GM21723 (cell line): ENCODE results near the gene EWSR1.
"Not testable (repeated sequence)": the region's sequence is repeated elsewhere in the genome, so short reads cannot be mapped to it uniquely, and the experiment has no call there.

Experiments used
- ATAC-seq: cut with Tn5 transposase; IDR thresholded peaks from one replicate; pipeline ENCODE4 v1.9.1; 2021; ENCODE audit warnings: mild to moderate bottlenecking, moderate library complexity; ENCODE audit not compliant: unreplicated experiment

Gene EWSR1

DNA sequence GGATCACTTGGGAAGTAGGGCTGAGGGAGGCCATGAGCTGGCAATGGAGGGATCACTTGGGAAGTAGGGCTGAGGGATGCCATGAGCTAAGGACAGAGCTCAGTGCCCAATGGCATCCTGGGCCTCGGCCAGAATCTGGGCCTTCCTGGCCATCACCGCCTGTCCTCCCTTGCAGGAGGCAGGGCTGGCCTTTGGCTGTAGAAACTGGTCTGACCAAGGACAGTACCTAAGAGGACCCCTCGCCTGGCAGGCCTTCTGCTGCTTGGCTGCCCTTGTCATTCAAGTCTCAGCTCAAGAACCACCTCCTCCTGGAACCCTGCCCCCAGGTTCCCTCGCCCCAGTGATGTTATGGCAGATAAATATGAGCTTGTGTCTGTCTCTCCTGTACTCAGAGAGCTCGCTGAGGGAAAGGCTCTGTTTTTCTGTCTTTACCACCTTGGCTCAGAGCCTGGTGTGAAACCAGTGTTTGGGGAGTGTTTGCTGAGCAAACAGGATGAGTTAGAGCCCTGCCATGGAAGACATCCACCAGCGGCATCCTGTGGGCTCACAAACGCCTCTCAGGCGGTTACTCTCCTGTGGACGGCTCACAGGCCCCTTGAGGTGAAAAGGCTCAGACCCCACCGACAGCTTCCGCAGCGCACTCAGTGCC, 66.8 kb downstream of the EWSR1 start:
- no peak for ATAC-seq

DNA sequence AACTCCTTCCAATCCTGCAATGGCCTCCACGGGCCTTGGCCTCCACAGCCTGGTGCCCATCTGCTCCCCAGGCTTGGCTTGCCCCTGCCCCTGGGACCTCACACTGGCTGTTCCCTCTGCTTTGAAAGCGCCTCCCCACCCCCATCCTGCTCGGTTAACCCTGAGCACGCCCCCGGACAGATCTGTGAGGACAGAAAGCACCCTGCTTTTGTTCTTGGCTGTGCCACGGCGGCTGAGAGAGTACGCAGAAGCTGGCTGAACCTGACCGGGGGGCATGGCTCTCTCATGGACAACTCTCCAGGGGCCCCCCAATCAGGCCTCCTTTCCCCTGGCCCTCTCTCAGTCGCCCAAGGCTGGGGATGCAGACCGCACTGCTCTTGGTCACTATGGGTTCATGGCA, 67.6 kb downstream of the EWSR1 start:
- ATAC-seq = no peak

DNA sequence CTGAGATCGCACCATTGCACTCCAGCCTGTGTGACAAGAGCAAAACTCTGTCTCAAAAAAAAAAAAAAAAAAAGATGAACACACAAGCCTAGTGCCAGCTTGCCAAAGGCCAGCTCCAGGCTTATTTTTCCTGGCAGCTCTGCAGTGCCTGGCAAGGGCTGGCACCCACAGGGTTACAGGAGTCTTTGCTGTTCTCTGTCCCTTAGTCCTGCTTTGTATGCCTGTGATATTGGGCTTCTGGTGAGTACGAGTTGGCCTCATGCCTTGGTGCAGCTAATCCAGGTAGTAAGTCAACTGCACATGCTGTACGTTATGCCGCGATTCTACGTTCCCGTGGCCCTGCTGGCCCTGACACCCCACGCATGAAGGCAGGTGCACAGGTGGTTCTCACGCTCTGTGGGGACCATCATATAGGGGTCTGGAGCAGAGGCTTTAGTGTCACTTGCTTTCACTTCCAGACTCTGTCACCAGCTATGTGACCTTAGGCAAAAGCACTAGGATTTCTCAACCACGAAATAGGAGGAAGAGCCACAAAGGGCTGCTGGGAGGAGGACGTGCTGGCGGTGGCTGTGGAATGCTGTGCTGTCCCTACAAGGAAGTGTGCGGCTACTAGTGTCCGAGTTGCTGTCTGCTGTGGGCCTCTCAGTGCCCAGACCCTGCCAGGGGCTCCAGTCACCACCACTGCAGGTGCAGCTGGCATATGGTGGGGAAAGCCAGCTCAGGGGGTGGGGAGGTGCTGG, 68.9 kb downstream of the EWSR1 start:
- no peak for ATAC-seq

DNA sequence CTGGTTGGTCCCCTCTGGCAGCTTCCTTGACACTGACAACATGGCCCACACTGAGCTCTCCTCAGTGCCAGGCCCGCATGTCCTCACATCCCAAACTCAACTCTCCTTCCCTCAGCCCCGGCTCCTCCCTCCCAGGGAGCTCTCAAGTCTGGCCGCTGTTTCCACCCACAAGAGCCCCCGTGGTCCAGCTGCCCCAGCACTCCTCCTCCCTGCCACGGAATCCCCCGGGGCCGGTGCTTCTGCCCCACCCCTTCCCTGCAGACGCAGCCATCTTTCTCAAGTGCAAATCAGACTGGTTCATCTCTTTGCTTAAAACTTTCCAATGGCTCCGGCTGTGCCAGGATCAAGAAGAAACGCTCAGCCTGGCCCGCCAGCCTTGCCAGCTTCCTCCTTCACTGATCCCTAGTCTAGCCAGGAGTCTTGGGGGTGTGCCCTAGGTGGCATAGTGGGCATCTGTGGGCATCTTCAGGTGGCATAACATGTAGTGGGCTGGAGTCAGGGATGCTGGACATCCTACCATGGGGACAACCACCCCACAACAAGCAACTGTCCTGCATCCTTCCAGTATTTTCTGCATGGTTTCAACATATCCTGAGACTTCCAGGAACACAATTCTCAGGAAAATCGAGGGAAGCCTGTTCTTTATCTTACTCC, 69.7 kb downstream of the EWSR1 start:
- ATAC-seq = no peak

DNA sequence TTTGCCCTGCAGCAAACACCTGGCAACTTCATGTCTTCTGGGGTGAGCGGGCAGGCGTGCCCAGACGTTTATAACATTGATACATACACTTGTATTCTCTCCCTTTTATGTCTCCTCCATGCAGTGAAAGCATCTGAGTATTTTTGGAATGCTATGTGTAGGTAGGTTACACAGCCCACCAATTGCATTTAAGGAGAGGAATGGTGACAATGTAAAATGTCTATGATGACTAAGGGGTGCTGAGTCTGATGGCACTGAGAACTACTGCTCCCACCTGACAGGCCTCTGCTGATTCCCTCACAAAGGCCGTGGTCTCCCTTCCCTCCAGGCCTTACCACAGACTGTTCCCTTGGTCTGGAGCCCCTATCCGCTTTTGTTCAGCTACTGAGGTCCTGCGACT, 70.3 kb downstream of the EWSR1 start:
- ATAC-seq = no peak

DNA sequence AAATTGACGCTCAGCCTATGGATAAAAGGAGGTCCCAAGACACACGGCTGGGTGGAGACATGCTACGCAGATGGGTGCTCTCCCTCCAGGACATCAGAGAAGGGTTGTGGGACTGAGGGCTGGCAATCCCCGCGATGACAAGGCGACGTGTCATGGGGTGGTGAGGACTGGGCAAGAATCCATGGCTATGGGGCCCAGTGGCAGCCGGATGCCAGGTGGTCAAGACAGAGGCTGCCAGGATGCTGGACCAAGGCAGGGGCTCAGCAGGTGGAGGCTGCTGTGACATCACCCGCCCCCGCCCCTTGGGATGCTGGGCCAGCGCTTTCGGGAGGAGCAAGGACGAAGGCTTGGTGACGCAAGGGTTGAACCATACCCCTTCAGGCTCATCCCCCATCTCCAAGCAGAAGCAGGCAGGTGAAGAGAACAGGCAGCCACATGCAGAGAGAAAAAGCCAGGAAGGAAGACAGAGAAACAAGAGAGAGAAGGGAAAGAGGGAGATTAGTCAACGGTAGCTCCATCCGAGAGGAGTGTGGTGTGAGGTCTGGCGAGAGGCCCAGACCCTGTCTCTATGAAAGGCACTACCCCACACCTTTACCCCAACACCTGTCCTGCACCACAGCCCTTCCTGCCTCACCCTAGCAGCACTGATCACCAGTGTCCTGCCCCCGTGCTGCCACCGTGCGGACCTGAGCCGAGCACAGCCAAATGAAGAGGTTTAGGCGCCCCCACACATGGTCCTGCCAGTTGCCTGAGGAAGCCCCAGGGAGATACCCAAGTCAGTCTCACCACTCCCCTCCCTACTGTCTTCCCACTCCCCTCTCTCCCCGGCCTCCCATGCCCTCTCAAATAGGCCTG, 71.5 kb downstream of the EWSR1 start:
- no peak for ATAC-seq

DNA sequence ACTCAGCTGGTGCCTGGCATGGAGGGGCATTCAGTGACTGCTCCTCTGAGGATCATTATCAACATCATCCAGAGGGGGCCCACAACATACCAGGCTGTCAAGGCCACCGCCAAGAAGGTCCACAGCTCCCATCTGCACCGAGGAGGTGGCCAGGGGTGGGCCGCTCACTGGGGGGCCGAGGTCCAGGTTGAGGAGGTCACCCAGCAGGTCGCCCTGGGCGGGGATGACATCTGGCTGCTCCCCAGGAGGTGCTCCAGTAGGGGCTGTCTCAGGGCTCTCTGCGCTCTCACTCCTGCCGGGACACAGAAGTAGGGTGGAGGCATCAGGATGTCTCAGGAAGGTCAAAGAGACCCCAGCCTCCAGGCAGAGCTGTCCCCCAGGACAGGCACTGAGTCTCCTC, 72.5 kb downstream of the EWSR1 start:
- no peak for ATAC-seq

DNA sequence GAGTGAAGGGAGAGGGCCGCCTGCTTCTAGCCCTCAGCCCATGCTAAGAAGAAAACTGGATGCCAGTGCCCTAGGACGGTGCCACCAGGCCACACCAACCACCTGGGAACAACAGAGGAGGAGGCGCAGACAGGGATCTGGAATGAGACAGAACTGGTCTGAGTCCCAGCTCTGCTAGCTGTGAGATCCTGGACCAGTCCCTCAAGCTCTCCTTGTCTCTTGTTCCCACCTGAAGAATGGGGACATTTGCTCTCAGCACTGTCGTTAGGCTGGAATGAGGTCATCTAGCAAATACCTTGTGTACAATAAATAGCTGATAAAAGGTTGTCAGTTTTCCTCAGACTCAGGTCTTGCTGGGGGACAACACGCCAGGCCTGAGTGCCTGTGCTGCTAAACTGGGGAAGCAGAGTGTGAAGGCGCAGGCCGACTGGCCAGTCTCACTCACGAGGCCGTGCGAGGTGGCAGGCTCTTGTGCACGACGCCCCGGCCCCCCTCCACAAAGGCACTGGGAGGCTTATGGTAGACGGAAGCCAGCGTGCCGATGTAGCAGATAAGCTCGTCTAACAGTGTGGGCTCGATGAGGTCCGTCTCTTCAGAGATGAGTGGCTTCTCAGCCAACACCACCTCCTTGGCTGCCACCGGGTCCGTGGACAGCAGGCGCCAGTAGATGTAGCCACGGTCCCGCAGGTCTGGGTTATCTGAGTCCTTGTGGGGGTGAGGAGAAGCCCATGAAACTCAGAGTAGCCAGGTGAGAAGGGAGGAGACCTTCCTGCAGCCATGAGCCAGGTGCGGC, 73.2 kb downstream of the EWSR1 start:
- no peak for ATAC-seq

DNA sequence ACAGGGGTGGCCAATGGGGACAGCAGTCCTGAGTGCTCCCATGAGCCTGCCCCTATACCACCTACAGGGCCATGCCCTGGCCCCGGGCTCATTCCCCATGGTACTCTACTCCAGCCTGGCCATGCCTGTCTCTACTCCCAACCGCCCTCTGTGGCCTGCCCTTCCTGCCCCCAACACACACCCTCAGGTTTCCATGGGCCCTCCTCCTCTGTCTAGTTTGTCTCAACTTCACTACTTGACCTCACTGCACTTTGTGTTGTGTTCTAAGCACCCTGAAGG, 73.7 kb downstream of the EWSR1 start:
- no peak for ATAC-seq

DNA sequence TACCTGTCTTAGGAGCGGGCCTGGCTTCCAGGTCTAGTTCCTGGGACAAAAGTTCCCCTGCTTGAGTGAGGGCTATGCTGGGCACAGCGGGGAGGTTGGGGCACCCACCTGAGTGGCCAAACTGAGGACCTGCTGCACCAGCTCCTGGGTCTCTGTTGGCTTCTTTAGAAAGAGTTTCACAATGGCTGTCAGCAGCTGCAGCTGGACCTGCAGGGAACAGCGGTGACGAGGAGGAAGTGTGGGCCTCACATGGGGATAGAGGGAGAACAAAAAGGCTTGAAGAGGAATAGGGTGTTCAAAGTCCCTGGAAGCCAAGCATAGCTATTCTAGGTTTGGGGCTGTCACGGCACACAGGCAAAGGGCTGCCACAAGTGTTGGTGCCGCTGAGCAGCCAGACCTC, 74.1 kb downstream of the EWSR1 start:
- no peak for ATAC-seq

DNA sequence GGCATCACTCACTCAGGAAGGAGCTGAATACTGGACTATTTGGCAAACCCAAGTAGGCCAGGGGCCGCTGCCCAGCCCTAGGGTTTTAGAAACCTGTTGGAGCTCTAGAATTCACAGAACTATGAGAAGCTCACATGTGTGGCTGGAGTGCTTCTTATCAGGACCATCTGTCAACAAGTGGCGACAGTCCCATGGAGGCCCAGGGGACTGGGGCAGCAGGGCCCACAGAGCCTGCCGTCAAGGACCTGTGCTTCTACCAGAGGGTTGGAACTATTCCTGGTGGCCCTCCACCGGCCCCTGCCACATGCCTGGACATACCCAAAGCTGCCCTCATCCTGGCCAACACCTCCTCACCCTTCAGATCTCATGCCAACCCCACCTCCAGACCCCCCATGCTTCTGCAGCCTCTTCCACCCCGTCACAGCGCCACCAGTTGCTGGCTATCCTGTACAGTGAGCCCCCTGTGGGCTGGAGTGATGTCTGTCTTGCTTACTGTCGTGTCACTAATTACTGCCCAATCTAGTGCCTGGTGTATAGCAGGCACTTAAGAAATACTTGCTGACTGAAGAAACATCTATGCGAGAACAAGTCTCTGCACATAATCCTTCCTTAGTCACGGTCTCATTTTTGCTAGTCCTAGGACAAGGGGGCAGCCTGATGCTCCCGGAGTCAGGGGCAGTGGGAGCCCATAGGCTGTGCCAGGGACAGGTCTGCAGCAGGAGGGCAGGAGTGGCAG, 74.7 kb downstream of the EWSR1 start:
- no peak for ATAC-seq

DNA sequence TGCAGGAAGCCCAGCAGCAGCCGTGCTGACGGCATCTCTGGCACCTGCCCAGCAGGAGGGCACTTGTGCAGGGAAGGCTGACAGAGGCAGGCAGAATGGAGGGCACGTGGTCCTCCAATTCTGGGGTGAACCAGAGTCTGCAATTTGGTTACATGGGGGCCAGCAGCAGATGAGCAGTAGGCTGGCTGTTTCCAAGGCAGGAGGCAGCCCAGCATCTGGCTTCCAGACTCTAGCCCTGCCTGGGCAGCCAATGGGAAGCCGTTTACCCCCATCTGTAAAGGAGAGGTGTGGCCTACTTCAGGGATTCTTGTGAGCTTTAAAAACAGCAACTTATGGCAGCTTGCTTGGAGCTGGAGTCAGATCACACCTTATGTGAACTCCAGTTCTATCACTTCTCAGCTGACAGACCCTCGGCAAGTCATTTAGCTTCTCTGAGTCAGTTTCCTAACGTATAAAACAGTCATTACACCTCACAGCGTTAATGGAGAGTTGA, 75.3 kb downstream of the EWSR1 start:
- ATAC-seq = no peak

DNA sequence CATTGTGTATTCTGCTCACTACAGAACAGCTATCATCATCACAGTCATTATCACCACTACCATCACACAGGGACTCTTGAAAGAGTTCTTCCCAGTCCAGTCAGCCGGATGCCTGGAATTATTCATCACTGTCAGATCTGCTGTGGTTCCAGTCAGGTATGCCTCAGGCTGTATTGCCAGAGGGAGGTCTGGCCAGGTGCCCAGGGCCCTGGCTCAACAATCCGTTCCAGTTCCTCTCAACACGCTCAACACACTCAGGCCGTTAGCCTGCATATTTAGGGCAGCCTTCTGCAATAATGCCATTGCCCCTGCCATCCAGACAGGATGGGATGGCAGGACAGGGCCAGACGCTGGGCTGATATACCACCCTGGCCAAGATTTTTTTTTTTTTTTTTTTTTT, 76.1 kb downstream of the EWSR1 start:
- ATAC-seq = no peak

DNA sequence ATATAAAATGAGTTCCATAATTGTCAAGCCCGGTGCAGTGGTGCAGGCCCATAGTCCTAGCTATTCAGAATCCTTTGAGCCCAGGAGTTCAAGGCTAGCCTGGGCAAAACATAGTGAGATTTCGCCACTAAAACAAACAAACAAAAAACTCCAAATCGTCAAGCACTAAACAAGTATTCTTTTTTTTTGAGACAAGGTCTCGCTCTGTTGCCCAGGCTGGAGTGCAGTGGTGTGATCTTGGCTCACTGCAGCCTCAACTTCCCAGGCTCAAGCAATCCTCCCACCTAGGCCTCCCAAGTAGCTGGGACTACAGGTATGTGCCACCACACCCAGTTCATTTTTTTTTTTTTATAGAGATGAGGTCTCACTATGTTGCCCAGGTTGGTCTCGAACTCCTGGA, 76.8 kb downstream of the EWSR1 start:
- ATAC-seq = not testable (repeated sequence)

DNA sequence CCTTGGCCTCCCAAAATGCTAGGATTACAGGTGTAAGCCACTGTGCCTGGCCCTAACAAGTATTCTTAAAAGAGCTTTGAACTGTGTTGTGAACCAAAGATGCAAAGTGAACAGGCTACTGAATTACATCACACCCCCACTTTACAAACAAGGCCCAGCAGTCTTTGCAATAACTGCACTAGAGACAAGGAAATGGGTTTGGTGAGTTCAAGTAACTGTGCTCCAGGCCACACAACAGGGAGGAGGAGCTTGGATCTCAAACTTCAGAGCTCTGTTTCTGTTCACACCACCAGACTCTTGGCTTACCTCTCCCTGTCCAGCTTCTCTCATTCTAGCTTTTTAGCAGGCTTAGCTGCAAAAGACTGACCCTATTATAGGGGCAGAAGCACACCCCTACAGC, 77.9 kb downstream of the EWSR1 start:
- no peak for ATAC-seq

DNA sequence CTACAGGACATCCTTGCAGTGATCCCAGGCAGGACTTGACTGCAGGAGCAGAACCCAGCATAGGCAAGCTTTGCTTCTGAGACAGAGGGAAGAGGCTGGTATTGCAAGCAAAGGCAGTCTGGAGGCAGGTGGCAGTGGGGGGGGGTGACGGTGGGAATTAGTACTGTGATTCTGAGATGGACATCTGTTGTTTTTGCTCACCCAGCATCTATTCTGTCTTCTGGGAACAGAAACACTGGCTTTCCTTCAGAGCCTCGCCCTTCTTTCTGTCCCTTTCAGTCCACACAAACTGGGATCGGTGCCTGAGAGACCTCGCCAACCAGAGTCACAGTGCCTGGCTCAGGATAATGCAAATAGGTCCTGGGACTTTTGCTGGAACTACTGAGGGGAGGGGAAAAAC, 78.6 kb downstream of the EWSR1 start:
- ATAC-seq = no peak

DNA sequence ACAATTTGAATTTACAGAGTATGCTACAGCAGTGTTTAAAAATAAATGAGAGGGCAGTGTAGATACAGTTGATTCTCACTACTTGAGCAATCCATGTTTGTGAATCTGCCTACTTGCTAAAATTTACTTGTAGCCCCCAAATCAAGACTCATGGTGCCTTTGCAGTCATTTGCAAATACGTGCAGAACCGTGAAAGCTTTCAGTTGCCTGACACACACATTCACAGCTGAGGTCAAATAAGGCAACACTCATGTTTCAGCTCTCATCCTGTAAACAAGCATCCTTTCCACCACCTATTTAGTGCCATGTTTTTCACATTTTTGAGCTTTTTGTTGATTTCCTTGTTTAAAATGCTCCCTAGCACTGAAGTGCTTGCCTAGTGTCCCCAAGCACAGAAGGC, 80.0 kb downstream of the EWSR1 start:
- ATAC-seq = no peak

DNA sequence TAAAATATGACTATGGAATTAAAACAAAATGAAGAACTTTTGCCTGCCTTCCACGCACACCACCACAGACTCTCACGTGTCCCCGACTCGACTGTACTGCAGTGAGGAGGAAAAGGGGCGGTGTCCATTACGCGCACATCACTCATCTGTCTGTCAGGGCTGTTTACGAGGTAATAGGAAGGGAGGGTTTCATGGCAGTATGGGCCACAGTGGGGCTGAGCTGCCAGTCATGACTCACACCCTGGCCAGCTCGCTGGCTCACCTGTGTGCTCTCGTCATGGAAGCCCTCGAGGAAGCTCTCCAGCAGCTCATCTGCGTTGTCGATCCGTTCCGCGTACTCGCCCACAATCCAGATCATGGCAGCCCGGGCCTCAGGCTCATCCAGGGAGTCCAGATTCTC, 80.9 kb downstream of the EWSR1 start:
- ATAC-seq = no peak
